ENCODE results near the gene VPS16. TPM values are rescaled to one million over a fixed set of nuclear protein-coding genes. Genes with fewer than 3 reads are reported as not detected.
A peak's percentile ranks its signal among the peaks of the same experiment; 100 is the strongest.

The VPS16 gene
- total RNA-seq, 1 donor from 2014 or later: 35.8 TPM

DNA sequence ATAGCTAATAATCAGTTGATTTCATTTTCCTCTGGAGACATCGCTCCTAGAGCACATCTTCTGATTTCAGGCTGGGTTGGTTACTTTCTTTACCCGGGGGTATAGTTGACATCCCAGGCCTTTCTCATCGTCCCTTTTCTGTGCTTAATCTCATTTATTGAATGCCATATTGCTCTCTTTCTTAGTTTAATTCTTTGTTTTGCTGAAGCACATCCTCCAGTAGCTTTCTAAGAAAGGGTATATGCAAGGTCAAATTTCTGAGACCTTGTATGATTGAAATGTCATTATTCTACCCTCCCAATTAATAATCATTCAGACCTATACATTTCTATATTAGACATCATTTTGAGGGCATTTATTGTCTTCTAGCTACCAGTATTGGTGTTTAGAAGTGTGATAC is 28.4 kb upstream of the VPS16 start:
- H3K4me1 ChIP-seq: no peaks in the 10 kb centered on the region
- H3K9me3 ChIP-seq: peaks cover 6% of the 10 kb centered on the region
- intact Hi-C loops (cut with DNase I): no loop called here
- ATAC-seq (no peak), DNase-seq (no peak)
- no peaks in the 10 kb centered on the region for H3K36me3 ChIP-seq
- no peak overlapping the region for H3K27ac ChIP-seq
- TF ChIP-seq, protein P1, sequence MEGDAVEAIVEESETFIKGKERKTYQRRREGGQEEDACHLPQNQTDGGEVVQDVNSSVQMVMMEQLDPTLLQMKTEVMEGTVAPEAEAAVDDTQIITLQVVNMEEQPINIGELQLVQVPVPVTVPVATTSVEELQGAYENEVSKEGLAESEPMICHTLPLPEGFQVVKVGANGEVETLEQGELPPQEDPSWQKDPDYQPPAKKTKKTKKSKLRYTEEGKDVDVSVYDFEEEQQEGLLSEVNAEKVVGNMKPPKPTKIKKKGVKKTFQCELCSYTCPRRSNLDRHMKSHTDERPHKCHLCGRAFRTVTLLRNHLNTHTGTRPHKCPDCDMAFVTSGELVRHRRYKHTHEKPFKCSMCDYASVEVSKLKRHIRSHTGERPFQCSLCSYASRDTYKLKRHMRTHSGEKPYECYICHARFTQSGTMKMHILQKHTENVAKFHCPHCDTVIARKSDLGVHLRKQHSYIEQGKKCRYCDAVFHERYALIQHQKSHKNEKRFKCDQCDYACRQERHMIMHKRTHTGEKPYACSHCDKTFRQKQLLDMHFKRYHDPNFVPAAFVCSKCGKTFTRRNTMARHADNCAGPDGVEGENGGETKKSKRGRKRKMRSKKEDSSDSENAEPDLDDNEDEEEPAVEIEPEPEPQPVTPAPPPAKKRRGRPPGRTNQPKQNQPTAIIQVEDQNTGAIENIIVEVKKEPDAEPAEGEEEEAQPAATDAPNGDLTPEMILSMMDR (IDR thresholded peaks at IDR 0.05): no peak
- H3K4me3 ChIP-seq: no peak overlapping the region
- peaks cover 12% of the 10 kb centered on the region for H3K27me3 ChIP-seq (ENCODE audit: low read depth)

DNA sequence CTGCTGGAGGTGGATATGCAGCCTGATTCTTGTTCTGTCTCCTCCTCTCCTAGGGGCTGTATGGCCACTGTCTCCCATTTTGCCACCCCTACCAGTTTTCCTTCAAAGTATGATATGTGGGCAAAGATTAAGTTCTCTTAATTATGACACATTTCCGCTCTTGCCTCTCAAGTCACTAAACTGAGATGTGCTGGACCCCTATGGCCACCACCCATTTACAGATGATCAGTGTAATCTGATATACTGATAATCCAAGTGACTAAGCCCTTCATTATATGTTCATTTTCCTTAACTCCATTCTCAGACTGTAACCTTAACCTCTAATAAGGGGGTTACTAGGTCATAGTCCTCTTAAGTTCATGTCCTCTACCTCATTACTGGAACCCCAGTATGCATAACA is 26.5 kb upstream of the VPS16 start:
- Histone ChIP-seq H3K27me3 (ENCODE audit: low read depth) (peaks cover under 1% of the 10 kb centered on the region), H3K4me1 (no peaks in the 10 kb centered on the region), H3K9me3 (peaks cover 6% of the 10 kb centered on the region), H3K36me3 (no peaks in the 10 kb centered on the region), H3K4me3 (no peak overlapping the region), H3K27ac (no peak overlapping the region)
- ATAC-seq (no peak), DNase-seq (no peak)
- TF ChIP-seq, protein P1 (IDR thresholded peaks at IDR 0.05): no peak
- intact Hi-C loops (cut with DNase I): no loop called here

DNA sequence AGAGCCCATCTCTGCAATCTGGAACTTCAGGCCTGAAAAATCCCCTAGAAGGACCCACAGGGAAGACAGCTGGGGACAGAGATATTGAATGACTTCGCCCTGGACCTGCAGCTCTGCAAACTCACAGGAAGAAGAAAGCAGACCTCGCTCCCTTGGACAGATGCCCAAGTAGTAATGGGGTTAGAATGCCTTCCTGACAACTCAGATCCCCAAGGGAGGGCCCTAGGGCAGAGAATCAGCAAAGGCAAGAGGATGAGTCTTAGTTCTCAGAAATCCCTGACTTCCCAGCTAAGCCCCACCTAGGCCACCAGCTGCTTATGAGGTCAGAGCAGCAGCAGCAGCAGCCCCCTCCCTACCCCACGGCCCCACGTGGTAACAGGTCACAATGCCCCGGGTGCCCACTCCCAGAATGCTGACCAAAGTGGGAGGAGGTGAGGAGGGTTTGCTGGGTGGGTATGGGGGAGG is 25.9 kb upstream of the VPS16 start, which contains the start of gene C20orf141:
Gene C20orf141, plus strand, starts transcription at position 401 of the 465 bp plus-strand sequence. CDS start 198 bp downstream, outside the sequence.
- intact Hi-C loops (cut with DNase I): no loop called here
- no peak within 1 kb of the TSS for H3K4me3 ChIP-seq
- peaks cover 6% of the 10 kb centered on the region for H3K9me3 ChIP-seq
- ATAC-seq (peak; percentile 7 to 9), DNase-seq (no peak)
- no peak within 1 kb of the TSS for H3K27ac ChIP-seq
- TF ChIP-seq, protein P1 (IDR thresholded peaks at IDR 0.05): no peak
- peaks cover 6% of the 10 kb centered on the region for H3K27me3 ChIP-seq (ENCODE audit: low read depth)
- H3K4me1 ChIP-seq: no peaks in the 10 kb centered on the region
- H3K36me3 ChIP-seq: no peaks in the 10 kb centered on the region

DNA sequence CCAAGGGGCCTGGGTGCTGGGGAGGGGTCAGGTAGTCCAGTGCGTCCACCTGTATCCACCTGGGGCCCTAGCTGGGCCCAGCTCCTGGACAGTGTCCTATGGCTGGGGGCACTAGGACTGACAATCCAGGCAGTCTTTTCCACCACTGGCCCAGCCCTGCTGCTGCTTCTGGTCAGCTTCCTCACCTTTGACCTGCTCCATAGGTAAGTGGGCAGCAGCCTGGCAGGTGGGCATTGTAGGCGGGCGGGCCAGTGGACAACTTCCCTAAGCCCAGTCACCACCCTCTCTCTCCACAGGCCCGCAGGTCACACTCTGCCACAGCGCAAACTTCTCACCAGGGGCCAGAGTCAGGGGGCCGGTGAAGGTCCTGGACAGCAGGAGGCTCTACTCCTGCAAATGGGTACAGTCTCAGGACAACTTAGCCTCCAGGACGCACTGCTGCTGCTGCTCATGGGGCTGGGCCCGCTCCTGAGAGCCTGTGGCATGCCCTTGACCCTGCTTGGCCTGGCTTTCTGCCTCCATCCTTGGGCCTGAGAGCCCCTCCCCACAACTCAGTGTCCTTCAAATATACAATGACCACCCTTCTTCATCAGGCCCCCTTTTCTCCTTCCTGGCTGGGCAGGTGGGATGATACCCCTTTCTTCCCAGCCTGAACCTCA is 25.2 kb upstream of the VPS16 start:
- intact Hi-C loops (cut with DNase I): no loop called here
- Histone ChIP-seq H3K27ac (no peak overlapping the region), H3K9me3 (peaks cover 6% of the 10 kb centered on the region), H3K4me1 (no peaks in the 10 kb centered on the region), H3K4me3 (no peak overlapping the region), H3K27me3 (ENCODE audit: low read depth) (peaks cover 12% of the 10 kb centered on the region), H3K36me3 (no peaks in the 10 kb centered on the region)
- TF ChIP-seq, protein P1 (IDR thresholded peaks at IDR 0.05): no peak
- no peak for DNase-seq
- peak in 1 of 2 donors; percentile 16 for ATAC-seq

DNA sequence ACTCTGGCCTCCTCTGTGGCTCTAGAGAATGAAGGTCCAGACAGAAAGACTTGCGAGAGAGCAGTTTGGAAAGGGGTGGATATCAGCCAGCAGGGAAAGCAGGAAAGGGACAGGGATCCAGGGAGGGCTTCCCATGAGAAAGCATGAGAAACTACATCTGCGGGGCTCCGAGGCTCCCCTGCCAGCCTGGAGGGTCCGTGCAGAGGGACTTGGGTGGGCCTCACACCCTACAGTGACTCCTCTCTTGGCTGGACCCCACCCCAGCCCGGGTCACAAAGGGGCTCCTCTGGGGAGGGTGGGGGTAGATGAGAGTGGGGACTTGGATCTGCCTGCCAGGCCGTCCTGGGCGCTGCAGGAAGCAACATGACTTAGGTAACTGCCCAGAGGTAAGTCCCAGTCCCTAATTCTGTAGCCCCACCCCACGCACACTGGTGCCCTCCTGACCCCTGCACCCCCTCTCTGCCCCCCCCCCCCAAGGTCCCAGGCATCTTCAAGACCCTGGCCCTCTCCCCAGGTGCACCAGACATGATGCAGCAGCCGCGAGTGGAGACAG is 24.4 kb upstream of the VPS16 start, which contains the start of gene TMEM239:
Gene TMEM239, plus strand, starts transcription at position 335 of the 553 bp plus-strand sequence. Its CDS starts 191 bp downstream, at position 526.
- no peak for DNase-seq
- intact Hi-C loops (cut with DNase I): no loop called here
- Histone ChIP-seq H3K27ac (no peak within 1 kb of the TSS), H3K9me3 (peaks cover 6% of the 10 kb centered on the region), H3K4me1 (no peaks in the 10 kb centered on the region), H3K27me3 (ENCODE audit: low read depth) (peaks cover 19% of the 10 kb centered on the region), H3K36me3 (no peaks in the 10 kb centered on the region), H3K4me3 (no peak within 1 kb of the TSS)
- TF ChIP-seq, protein P1 (IDR thresholded peaks at IDR 0.05): no peak
- no peak for ATAC-seq

Measured in lower lobe of right lung (tissue), 2 donors.